ENCODE data around the gene PUSL1.

Gene PUSL1

DNA sequence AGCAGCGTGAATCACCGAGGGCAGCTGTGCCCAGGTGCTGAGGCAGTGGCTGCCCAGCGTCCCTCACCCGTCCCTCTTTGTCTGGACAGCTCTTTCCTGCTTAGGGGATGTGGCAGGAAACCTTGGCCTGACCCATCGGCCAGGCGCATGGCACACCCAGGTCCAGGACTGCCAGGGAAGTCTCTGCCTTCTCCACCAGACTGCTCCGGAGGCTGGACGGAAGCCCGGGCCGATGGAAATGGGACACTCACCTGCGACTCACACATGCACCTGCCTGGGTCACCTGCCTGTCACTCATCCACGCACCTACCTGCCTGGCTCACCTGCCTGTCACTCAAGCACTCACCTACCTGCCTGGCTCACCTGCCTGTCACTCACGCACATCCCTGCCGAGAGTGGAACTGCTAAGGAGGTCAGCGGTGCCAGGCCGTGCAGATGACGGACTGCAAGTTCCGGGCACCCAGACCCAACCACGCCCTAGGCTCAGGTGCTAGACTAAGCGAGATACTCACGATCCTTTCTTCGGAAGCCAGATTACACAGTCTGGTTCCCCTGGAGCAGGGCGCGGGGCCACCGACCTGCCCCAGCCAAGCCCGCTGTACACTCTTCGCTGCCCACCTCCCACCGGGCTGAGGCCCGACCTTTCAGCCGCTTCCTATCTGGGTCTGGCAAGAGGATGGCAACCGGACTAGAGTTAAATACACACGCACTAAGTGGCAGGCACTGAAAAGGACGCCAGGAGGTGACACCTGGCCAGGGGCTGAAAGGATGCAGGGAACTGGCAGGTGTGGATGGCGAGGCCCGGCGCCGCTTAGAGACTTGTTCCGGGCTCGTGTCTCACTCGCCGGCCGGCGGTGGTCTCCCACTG, 35.8 kb upstream of the PUSL1 start:
- TF ChIP-seq, protein P1, sequence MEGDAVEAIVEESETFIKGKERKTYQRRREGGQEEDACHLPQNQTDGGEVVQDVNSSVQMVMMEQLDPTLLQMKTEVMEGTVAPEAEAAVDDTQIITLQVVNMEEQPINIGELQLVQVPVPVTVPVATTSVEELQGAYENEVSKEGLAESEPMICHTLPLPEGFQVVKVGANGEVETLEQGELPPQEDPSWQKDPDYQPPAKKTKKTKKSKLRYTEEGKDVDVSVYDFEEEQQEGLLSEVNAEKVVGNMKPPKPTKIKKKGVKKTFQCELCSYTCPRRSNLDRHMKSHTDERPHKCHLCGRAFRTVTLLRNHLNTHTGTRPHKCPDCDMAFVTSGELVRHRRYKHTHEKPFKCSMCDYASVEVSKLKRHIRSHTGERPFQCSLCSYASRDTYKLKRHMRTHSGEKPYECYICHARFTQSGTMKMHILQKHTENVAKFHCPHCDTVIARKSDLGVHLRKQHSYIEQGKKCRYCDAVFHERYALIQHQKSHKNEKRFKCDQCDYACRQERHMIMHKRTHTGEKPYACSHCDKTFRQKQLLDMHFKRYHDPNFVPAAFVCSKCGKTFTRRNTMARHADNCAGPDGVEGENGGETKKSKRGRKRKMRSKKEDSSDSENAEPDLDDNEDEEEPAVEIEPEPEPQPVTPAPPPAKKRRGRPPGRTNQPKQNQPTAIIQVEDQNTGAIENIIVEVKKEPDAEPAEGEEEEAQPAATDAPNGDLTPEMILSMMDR (IDR thresholded peaks at IDR 0.05; ENCODE audit: borderline replicate concordance, insufficient read depth, low read depth, low read length), result no peak
- H3K4me3 ChIP-seq (ENCODE audit: low read depth, low read length), result peak overlapping the region; percentile 77

DNA sequence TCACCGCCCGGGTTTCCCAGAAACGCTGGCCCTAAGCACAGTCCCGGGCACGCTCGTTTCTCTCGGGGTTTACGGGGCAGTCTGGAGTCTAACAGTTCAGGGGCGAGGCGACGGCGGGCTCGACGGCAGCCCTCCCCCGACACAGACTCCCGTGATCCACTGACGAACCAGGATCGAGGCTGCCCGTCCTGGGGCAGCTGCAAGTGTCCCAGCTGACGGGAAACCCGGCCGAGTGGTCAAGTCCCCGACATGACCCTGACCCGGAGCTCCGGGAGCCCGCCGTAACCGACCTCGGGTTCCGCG, 35.2 kb upstream of the PUSL1 start:
- peak overlapping the region; percentile 77 for H3K4me3 ChIP-seq (ENCODE audit: low read depth, low read length)
- TF ChIP-seq, protein P1 (IDR thresholded peaks at IDR 0.05; ENCODE audit: borderline replicate concordance, insufficient read depth, low read depth, low read length), result no peak

DNA sequence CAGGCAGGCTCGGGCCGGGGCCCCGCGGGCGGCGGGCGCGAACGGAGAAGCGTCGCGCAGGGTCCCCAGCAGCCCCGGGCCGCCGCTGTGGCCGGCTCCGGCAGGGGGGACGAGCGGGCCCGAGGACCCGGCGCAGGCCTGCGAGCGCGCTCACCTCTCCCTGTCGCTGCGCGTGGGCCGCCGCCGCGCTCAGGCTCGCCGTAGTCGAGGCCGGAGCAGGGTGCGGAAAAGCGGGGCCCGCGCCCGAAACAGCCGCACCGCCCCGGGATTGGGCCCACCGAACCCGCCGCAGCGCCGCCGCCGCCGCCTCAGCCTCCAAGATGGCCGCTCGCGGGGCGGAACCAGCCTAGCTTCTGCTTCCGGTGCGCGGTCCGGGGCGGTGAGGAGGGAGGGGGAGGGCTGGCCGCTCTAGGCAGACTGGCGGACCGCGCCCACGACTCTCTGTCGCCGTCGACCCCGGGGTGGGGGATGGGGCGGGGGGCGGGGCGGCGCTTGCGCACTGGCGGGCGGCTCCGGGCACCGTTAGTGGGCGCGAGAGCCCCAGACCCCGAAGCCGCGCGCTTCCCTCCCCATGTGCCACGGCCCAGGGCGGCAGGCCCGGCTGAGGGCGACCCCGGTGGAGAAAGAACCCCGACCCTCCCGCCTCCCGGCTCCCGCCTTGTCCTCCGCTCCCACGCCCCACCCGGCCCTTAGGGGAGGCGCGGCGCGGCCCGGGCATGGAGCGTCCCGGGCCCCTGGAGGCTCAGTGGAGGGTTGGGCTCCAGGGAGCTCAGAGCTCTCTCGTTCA, 34.7 kb upstream of the PUSL1 start, which contains the start of gene UBE2J2:
TSS of gene UBE2J2 (minus strand) at position 343 of the 787 bp plus-strand sequence. CDS start 5,862 bp downstream, outside the sequence.
- peak within 1 kb of the TSS; percentile 77 for H3K4me3 ChIP-seq (ENCODE audit: low read depth, low read length)
- TF ChIP-seq, protein P1 (IDR thresholded peaks at IDR 0.05; ENCODE audit: borderline replicate concordance, insufficient read depth, low read depth, low read length), result 0 out of 2 replicates have a peak, but pooled peaks have one; percentile 1

- TF ChIP-seq, protein P1 (IDR thresholded peaks at IDR 0.05; ENCODE audit: borderline replicate concordance, insufficient read depth, low read depth, low read length), result no peak
- H3K4me3 ChIP-seq (ENCODE audit: low read depth, low read length), result peak overlapping the region; percentile 77
These were observed 34.0 kb upstream of the PUSL1 start for GRCh38 chr1:1274299-1274930.

DNA sequence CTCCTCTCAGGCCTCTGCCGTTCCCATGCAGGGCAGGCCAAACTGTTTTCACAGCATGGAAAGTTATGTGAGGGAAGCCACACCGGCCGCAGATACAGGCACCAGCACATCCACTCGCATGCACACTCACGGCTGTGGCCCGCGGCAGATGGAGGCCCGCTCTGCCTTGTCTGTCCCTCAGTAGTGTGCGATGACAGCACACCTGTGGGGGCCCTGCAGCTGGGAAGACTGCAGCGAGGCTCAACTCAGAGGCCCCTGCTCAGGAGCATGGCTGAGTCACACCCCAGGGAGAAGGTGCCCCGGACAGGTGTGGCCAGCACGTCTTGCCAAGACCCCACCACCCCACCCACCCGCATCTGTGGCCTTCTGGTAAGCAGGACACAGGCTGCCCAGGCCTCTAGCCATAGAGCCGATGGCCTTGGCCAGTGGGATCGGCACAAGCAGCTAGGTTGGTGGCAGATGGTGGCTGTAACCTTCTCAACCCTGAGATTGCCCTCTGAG, 33.4 kb upstream of the PUSL1 start:
- TF ChIP-seq, protein P1 (IDR thresholded peaks at IDR 0.05; ENCODE audit: borderline replicate concordance, insufficient read depth, low read depth, low read length), result no peak
- no peak overlapping the region for H3K4me3 ChIP-seq (ENCODE audit: low read depth, low read length)

DNA sequence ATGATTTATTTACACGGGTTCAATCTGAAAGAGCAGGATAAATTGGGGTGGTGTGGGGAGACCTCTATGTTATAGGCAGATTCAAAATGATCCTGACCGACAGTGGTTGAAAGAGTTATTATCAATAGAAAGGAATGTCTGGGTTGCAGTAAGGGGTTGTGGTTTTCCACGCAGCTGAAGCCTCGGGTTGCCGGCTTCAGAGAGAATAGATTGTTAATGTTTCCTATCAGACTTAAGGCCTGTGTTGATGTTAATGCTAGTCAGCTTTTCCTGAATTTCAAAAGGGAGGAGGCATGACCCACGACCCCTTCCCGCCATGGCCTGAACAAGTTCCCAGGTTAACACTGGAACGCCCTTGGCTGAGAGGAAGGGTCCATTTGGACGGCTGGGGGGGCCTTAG, 32.6 kb upstream of the PUSL1 start:
- TF ChIP-seq, protein P1 (IDR thresholded peaks at IDR 0.05; ENCODE audit: borderline replicate concordance, insufficient read depth, low read depth, low read length), result no peak

More for the DNA sequence above, 32.6 kb upstream of the PUSL1 start:
- H3K4me3 ChIP-seq (ENCODE audit: low read depth, low read length), result no peak overlapping the region
